OCI-LY3 (cell line): ENCODE measurements around the gene OR9Q1.

ENCODE experiments used
- H2AFZ ChIP-seq: fragments of 200-600, 300-600 bp; shearing (Covaris generic); 2 replicates; pipeline ENCODE4 v1.6.0; 2014; ENCODE audit warnings: antibody characterized with exemption, low read depth, low read length
- H3K27ac ChIP-seq: fragments of 200-600, 300-600 bp; sonication (generic); 2 replicates; pipeline ENCODE4 v1.5.1; 2014; ENCODE audit warnings: mild to moderate bottlenecking, low read length, moderate library complexity, mixed read lengths
- H3K27me3 ChIP-seq: fragments of 200-600, 300-600 bp; sonication (generic); 2 replicates; pipeline ENCODE4 v1.6.1; 2014; ENCODE audit warnings: low read depth, low read length, mixed read lengths
- H3K36me3 ChIP-seq: fragments of 200-600, 300-600 bp; sonication (generic); replicated peaks from 2 replicates; pipeline ENCODE3; 2014; ENCODE audit warnings: low read depth, low read length, mixed read lengths
- H3K4me1 ChIP-seq: fragments of 300-600, 200-600 bp; sonication (generic); 2 replicates; pipeline ENCODE4 v1.6.1; 2014; ENCODE audit warnings: low read length, mixed read lengths
- H3K4me2 ChIP-seq: fragments of 200-600, 300-600 bp; sonication (generic); 2 replicates; pipeline ENCODE4 v1.6.1; 2014; ENCODE audit warnings: low read length, mixed read lengths
- H3K4me3 ChIP-seq: fragments of 300-600, 200-600 bp; sonication (generic); 2 replicates; pipeline ENCODE4 v1.5.1; 2014; ENCODE audit warnings: antibody characterized with exemption, mild to moderate bottlenecking, low read length, moderate library complexity
- H3K79me2 ChIP-seq: fragments of 300-600, 200-600 bp; shearing (Covaris generic); 2 replicates; pipeline ENCODE4 v1.6.1; 2014; ENCODE audit warnings: mild to moderate bottlenecking, low read length, mixed read lengths
- H3K9ac ChIP-seq: fragments of 300-600, 200-600 bp; shearing (Covaris generic); 2 replicates; pipeline ENCODE4 v1.6.0; 2014; ENCODE audit warnings: mild to moderate bottlenecking, low read length, moderate library complexity
- H3K9me3 ChIP-seq: fragments of 200-600, 300-600 bp; shearing (Covaris generic); 2 replicates; pipeline ENCODE4 v1.6.1; 2014; ENCODE audit warnings: low read length, mixed read lengths; ENCODE audit not compliant: insufficient read depth
- H4K20me1 ChIP-seq: fragments of 200-600, 300-600 bp; sonication (generic); 2 replicates; pipeline ENCODE4 v1.6.1; 2016; ENCODE audit warnings: low read length, mixed read lengths; ENCODE audit not compliant: insufficient read depth
- CTCF ChIP-seq: fragments of 200-600, 300-600 bp; sonication (generic); IDR thresholded peaks from 2 replicates; pipeline ENCODE4 v1.5.1; 2014; ENCODE audit warnings: antibody characterized with exemption, low read length, low read depth
- EZH2phosphoT487 ChIP-seq: fragments of 200-600 bp; shearing (Covaris generic); IDR thresholded peaks from 2 replicates; pipeline ENCODE4 v1.6.1; 2018; ENCODE audit warnings: antibody characterized with exemption, mixed run types, low read depth

The OR9Q1 gene

GRCh38 chr11:58061813-58062212 lies 38.1 kb downstream of the OR9Q1 start:
- no peak for TF ChIP-seq EZH2phosphoT487
- no peak for TF ChIP-seq CTCF
- Histone ChIP-seq H3K36me3 (no peaks in the 10 kb centered on the region), H3K27me3 (peaks cover 12% of the 10 kb centered on the region; the same call in 1 of the 2 replicates), H3K79me2 (no peaks in the 10 kb centered on the region), H2AFZ (no peak overlapping the region), H3K27ac (no peak overlapping the region), H4K20me1 (no peaks in the 10 kb centered on the region), H3K4me1 (no peaks in the 10 kb centered on the region), H3K9me3 (no peaks in the 10 kb centered on the region), H3K9ac (no peak overlapping the region), H3K4me3 (no peak overlapping the region), H3K4me2 (no peak overlapping the region)

DNA sequence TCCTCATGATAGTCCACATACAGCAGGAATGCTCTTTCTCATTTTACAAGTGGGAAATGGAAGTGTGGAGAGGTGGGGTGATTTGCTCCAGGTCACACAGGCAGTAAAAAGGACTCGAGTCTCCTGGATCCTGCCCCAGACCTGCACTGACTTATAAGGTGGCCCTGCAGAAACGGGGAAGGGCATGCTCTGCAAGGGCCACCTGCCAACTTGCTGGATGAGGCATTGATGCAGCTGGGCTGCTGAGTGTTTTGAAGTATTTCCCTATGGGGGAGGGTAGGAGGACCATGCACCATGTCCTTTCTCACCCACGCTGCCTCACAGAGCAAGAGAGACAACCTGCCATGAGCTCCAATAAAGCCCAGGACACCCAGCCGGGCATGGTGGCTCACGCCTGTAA lies 44.0 kb downstream of the OR9Q1 start:
- Histone ChIP-seq H3K4me3 (no peak overlapping the region), H3K4me1 (no peaks in the 10 kb centered on the region), H4K20me1 (no peaks in the 10 kb centered on the region), H3K79me2 (no peaks in the 10 kb centered on the region), H3K9ac (no peak overlapping the region), H3K27me3 (peaks cover 10% of the 10 kb centered on the region; the same call in 1 of the 2 replicates), H3K9me3 (no peaks in the 10 kb centered on the region), H2AFZ (no peak overlapping the region), H3K4me2 (no peak overlapping the region), H3K27ac (no peak overlapping the region), H3K36me3 (no peaks in the 10 kb centered on the region)
- TF ChIP-seq EZH2phosphoT487 (no peak), CTCF (no peak)

- no peaks in the 10 kb centered on the region for H3K79me2 ChIP-seq
- TF ChIP-seq EZH2phosphoT487 (no peak), CTCF (no peak)
These were observed 45.0 kb downstream of the OR9Q1 start for GRCh38 chr11:58068655-58069054.

DNA sequence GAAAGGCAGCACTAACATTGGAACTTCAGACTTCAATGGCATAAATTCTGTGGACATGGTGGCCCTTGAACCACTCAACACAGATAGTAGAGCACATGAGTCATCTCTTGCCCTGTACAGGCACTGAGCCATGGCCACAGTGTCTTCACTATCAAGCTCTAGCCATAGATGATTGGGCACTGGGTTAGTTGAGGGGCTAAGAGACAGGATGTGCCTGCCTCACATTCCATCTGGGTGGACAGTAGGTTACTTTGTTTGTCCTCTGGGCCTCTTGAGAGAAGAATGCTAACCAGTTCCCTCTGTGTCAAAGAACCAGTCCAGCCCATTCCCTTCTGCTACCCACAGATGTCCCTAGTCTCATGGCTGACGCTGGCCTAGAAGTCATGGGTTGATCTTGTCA lies 46.9 kb downstream of the OR9Q1 start:
- TF ChIP-seq EZH2phosphoT487 (no peak), CTCF (no peak)
- H4K20me1 ChIP-seq, result no peaks in the 10 kb centered on the region
- H3K9ac ChIP-seq, result no peak overlapping the region
- no peak overlapping the region for H3K4me2 ChIP-seq
- H3K27ac ChIP-seq, result no peak overlapping the region
- H2AFZ ChIP-seq, result no peak overlapping the region
- H3K4me3 ChIP-seq, result no peak overlapping the region
- no peaks in the 10 kb centered on the region for H3K79me2 ChIP-seq
- H3K9me3 ChIP-seq, result no peaks in the 10 kb centered on the region
- peaks cover 7% of the 10 kb centered on the region; the same call in 1 of the 2 replicates for H3K27me3 ChIP-seq
- H3K4me1 ChIP-seq, result no peaks in the 10 kb centered on the region
- no peaks in the 10 kb centered on the region for H3K36me3 ChIP-seq

More at GRCh38 chr11:58068655-58069054, 45.0 kb downstream of the OR9Q1 start:
- Histone ChIP-seq H3K4me1 (no peaks in the 10 kb centered on the region), H2AFZ (no peak overlapping the region), H3K36me3 (no peaks in the 10 kb centered on the region), H3K9ac (no peak overlapping the region), H3K9me3 (no peaks in the 10 kb centered on the region), H3K4me3 (no peak overlapping the region), H4K20me1 (no peaks in the 10 kb centered on the region), H3K27me3 (peaks cover 7% of the 10 kb centered on the region; the same call in 1 of the 2 replicates), H3K4me2 (no peak overlapping the region), H3K27ac (no peak overlapping the region)
